A549 (cell line): Measurements from ENCODE around the gene MKRN1. TPM values are rescaled to one million over a fixed set of nuclear protein-coding genes. Genes with fewer than 3 reads are reported as not detected.

Experiments
- ATAC-seq, 2 experiments: fragments of 200-7000 bp in 1 of 2; fragments of >200 bp in 1 of 2; cut with Nextera tagmentation in 1 of 2; cut with Tn5 transposase in 1 of 2; 3 replicates each; pipeline versions ENCODE4 v1.8.0 to v1.9.1; 2018 to 2020; ENCODE audit warnings: mild to moderate bottlenecking in 1 of 2, moderate library complexity in 1 of 2
- CTCF ChIA-PET: fragments of 300-600 bp; sonication (Branson Sonifier 250); formaldehyde crosslinking; extraction: SDS; loops from one replicate; lab custom pipeline; 2021; ENCODE audit warnings: antibody characterized with exemption, inconsistent platforms; lab: Yijun Ruan, JAX
- POLR2A ChIA-PET: fragments of 350-600 bp; formaldehyde crosslinking; extraction: SDS; loops from one replicate; lab custom pipeline; 2021; ENCODE audit warnings: antibody characterized with exemption, inconsistent platforms; lab: Yijun Ruan, JAX
- DNase-seq, 2 experiments: peaks; one replicate each; pipeline versions ENCODE4 v3.0.0 to v3.0.0-alpha.2; 2011 to 2016; ENCODE audit warnings: low read depth in 1 of 2, low spot score in 1 of 2
- FAIRE-seq: peaks from 2 replicates; lab custom pipeline; 2011; peaks lifted over from hg19 to GRCh38; lab: Jason Lieb, UNC
- H3K27ac ChIP-seq, 2 experiments: fragments of >200 bp; sonication (Bioruptor Twin); formaldehyde crosslinking; 3 replicates each; pipeline ENCODE4 v1.5.1; 2016 to 2017
- H3K4me1 ChIP-seq: fragments of >200 bp; sonication (Bioruptor Twin); formaldehyde crosslinking; 3 replicates; pipeline ENCODE4 v1.6.1; 2016
- H3K4me2 ChIP-seq: fragments of >200 bp; sonication (Bioruptor Twin); formaldehyde crosslinking; 3 replicates; pipeline ENCODE4 v1.6.1; 2016
- H3K4me3 ChIP-seq: fragments of >200 bp; sonication (Bioruptor Twin); formaldehyde crosslinking; 3 replicates; pipeline ENCODE4 v1.5.1; 2016
- H3K9me3 ChIP-seq: fragments of >200 bp; sonication (Bioruptor Twin); formaldehyde crosslinking; 3 replicates; pipeline ENCODE4 v1.6.1; 2016
- BCL3 ChIP-seq: fragments of >200 bp; sonication (Bioruptor Twin); formaldehyde crosslinking; IDR thresholded peaks from 3 replicates; pipeline ENCODE4 v1.6.1; 2016
- BHLHE40 ChIP-seq: IDR thresholded peaks from 2 replicates; pipeline ENCODE4 v1.6.1; 2012; ENCODE audit warnings: low read depth, low read length, inconsistent platforms
- CHD4 ChIP-seq: fragments of 200-600 bp; sonication (generic); IDR thresholded peaks from 2 replicates; pipeline ENCODE4 v1.6.1; 2016; ENCODE audit warnings: antibody characterized with exemption, mild to moderate bottlenecking, borderline replicate concordance
- CTCF ChIP-seq: fragments of >200 bp; sonication (Bioruptor Twin); formaldehyde crosslinking; IDR thresholded peaks from 3 replicates; pipeline ENCODE4 v1.5.1; 2016
- FOSB ChIP-seq: fragments of 250-450 bp; sonication (Bioruptor Pico); IDR thresholded peaks from 2 replicates; pipeline ENCODE4 v1.5.0; 2020; ENCODE audit warnings: mild to moderate bottlenecking, moderate library complexity
- FOSL2 ChIP-seq, 2 experiments: fragments of 450-650 bp in 1 of 2; fragments of >200 bp in 1 of 2; sonication (Bioruptor Twin) in 1 of 2; formaldehyde crosslinking; IDR thresholded peaks; 2 replicates each; pipeline versions ENCODE4 v1.5.0 to v1.6.1; 2016 to 2020; ENCODE audit warnings: mild to moderate bottlenecking in 1 of 2, moderate library complexity in 1 of 2
- FOXS1 ChIP-seq: fragments of 250-450 bp; sonication (Bioruptor Pico); IDR thresholded peaks from 2 replicates; pipeline ENCODE4 v1.5.0; 2020; ENCODE audit warnings: mild to moderate bottlenecking, moderate library complexity
- HDAC2 ChIP-seq: fragments of 200-600 bp; sonication (generic); IDR thresholded peaks from 2 replicates; pipeline ENCODE4 v1.6.1; 2016
- HES2 ChIP-seq: fragments of >200 bp; sonication (Bioruptor Twin); formaldehyde crosslinking; IDR thresholded peaks from 2 replicates; pipeline ENCODE4 v1.6.1; 2016
- KDM1A ChIP-seq: fragments of 200-600 bp; sonication (generic); IDR thresholded peaks from 2 replicates; pipeline ENCODE4 v1.6.1; 2016; ENCODE audit warnings: low read depth, mild to moderate bottlenecking
- NFE2L2 ChIP-seq: fragments of 150-350 bp; conservative IDR thresholded peaks from 2 replicates; pipeline ENCODE4 v1.6.1; 2014; ENCODE audit warnings: low read length
- NR3C1 ChIP-seq: fragments of >200 bp; sonication (Bioruptor Twin); formaldehyde crosslinking; IDR thresholded peaks from 3 replicates; pipeline ENCODE4 v1.6.1; 2017
- RAD21 ChIP-seq, 2 experiments: fragments of >200 bp in 1 of 2; sonication (Bioruptor Twin) in 1 of 2; formaldehyde crosslinking in 1 of 2; IDR thresholded peaks in 1 of 2; conservative IDR thresholded peaks in 1 of 2; 2 replicates in 1 of 2; 3 replicates in 1 of 2; pipeline ENCODE4 v1.6.1; 2012 to 2018; ENCODE audit warnings: inconsistent platforms in 1 of 2
- REST ChIP-seq: fragments of 200-600 bp; sonication (generic); IDR thresholded peaks from 2 replicates; pipeline ENCODE4 v1.6.1; 2016; ENCODE audit warnings: antibody characterized with exemption, mild to moderate bottlenecking, moderate library complexity
- RFX5 ChIP-seq: fragments of 450-650 bp; IDR thresholded peaks from 2 replicates; pipeline ENCODE4 v1.7.1; 2014; ENCODE audit warnings: antibody characterized with exemption, mild to moderate bottlenecking, moderate library complexity
- TFCP2L1 ChIP-seq: fragments of 250-450 bp; sonication (Bioruptor Pico); IDR thresholded peaks from 2 replicates; pipeline ENCODE4 v1.5.0; 2021; ENCODE audit warnings: mild to moderate bottlenecking
- TP53 ChIP-seq: fragments of 250-450 bp; sonication (Bioruptor Pico); IDR thresholded peaks from 2 replicates; pipeline ENCODE4 v1.5.0; 2021; ENCODE audit warnings: mild to moderate bottlenecking, moderate library complexity
- ZFP36 ChIP-seq: fragments of 450-650 bp; IDR thresholded peaks from 2 replicates; pipeline ENCODE4 v1.6.1; 2014; ENCODE audit warnings: borderline replicate concordance; ENCODE audit not compliant: partially characterized antibody
- WGBS: methylation state at CpG from one replicate; pipeline ENCODE4 v1.1.6; 2017; ENCODE audit errors: missing lambda C conversion rate; 5-methylcytosine and 5-hydroxymethylcytosine counted together
- polyA plus RNA-seq, 4 experiments: library from polyadenylated mRNA; depleted of rRNA in 3 of 4; stranded (reverse); fragments of >200 nt; fragmentation: RNase III in 1 of 4; extraction: RNeasy Plus Mini Kit Qiagen cat#74134 plus additional on column Dnase treatment in 1 of 4; gene quantifications; 2 replicates in 3 of 4; 3 replicates in 1 of 4; pipeline ENCODE4 v1.2.3, GENCODE V29; 2011 to 2017
- TF ChIP-seq, protein P1 (sequence below): fragments of 250-450 bp; sonication (Bioruptor Pico); IDR thresholded peaks from 2 replicates; pipeline ENCODE4 v1.5.0; 2020; ENCODE audit warnings: low read depth, mild to moderate bottlenecking, moderate library complexity
- TF ChIP-seq, protein P2 (sequence below): fragments of 250-450 bp; sonication (Bioruptor Pico); IDR thresholded peaks from 2 replicates; pipeline ENCODE4 v1.5.0; 2021; ENCODE audit warnings: mild to moderate bottlenecking, moderate library complexity, borderline replicate concordance

The MKRN1 gene
- polyA plus RNA-seq, 2 of the 4 experiments (the other 2 are of a cell fraction): 53.2 to 68.8 TPM

GRCh38 chr7:140433396-140433795 is 45.9 kb downstream of the MKRN1 start:
- POLR2A ChIA-PET: no interaction called here
- FAIRE-seq (no peak), ATAC-seq (no peak)
- Histone ChIP-seq H3K9me3 (no peaks in the 10 kb centered on the region), H3K4me3 (no peak overlapping the region), H3K4me1 (no peaks in the 10 kb centered on the region), H3K4me2 (no peak overlapping the region)
- no peak for TF ChIP-seq FOSL2 (IDR thresholded peaks at IDR 0.05)
- TF ChIP-seq FOSL2 (CRISPR knock-in tag; IDR thresholded peaks at IDR 0.05): no peak
- TF ChIP-seq FOSB (CRISPR knock-in tag): no peak
- TF ChIP-seq BHLHE40: no peak
- TF ChIP-seq KDM1A: no peak
- no peak for TF ChIP-seq NFE2L2
- TF ChIP-seq TP53: no peak
- TF ChIP-seq RFX5: no peak
- TF ChIP-seq, protein P1, sequence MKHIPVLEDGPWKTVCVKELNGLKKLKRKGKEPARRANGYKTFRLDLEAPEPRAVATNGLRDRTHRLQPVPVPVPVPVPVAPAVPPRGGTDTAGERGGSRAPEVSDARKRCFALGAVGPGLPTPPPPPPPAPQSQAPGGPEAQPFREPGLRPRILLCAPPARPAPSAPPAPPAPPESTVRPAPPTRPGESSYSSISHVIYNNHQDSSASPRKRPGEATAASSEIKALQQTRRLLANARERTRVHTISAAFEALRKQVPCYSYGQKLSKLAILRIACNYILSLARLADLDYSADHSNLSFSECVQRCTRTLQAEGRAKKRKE: no peak
- TF ChIP-seq NR3C1: no peak
- no peak for TF ChIP-seq HES2
- TF ChIP-seq REST: no peak
- TF ChIP-seq FOXS1 (CRISPR knock-in tag): no peak
- no peak for TF ChIP-seq HDAC2
- no peak for TF ChIP-seq RAD21 (conservative IDR thresholded peaks at IDR 0.05 in 1 of 2, IDR thresholded peaks at IDR 0.05 in 1 of 2)
- TF ChIP-seq, all 56 proteins: peak for 0
- DNase-seq: no peak
- no peak overlapping the region for H3K27ac ChIP-seq
- WGBS: 49% methylated on average over 3 of the region's 3 CpGs
- CTCF ChIA-PET: interaction anchor here (0.6 to 2.5 kb wide), 3 partner anchors 10 to 943 kb away, joined by 3 to 8 read pairs (median 3); no protein-coding TSS in a partner anchor

- no peak overlapping the region for H3K4me2 ChIP-seq
- no peak for TF ChIP-seq KDM1A
- no peak for TF ChIP-seq FOXS1 (CRISPR knock-in tag)
- no peak for TF ChIP-seq CTCF
- TF ChIP-seq FOSB (CRISPR knock-in tag): no peak
- TF ChIP-seq ZFP36: no peak
- TF ChIP-seq, protein P2, sequence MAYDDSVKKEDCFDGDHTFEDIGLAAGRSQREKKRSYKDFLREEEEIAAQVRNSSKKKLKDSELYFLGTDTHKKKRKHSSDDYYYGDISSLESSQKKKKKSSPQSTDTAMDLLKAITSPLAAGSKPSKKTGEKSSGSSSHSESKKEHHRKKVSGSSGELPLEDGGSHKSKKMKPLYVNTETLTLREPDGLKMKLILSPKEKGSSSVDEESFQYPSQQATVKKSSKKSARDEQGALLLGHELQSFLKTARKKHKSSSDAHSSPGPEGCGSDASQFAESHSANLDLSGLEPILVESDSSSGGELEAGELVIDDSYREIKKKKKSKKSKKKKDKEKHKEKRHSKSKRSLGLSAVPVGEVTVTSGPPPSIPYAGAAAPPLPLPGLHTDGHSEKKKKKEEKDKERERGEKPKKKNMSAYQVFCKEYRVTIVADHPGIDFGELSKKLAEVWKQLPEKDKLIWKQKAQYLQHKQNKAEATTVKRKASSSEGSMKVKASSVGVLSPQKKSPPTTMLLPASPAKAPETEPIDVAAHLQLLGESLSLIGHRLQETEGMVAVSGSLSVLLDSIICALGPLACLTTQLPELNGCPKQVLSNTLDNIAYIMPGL: no peak
- no peak for TF ChIP-seq NR3C1
- no peak for TF ChIP-seq BCL3
- no peak for TF ChIP-seq CHD4
- TF ChIP-seq TFCP2L1 (CRISPR knock-in tag): no peak
- POLR2A ChIA-PET: no interaction called here
- H3K27ac ChIP-seq: no peak overlapping the region
- CTCF ChIA-PET: interaction anchor here (1.4 kb wide), 1 partner anchor 14 kb away, joined by 4 read pairs; no protein-coding TSS in a partner anchor
- ATAC-seq (no peak; a peak in 2 of 6 replicates), FAIRE-seq (no peak), DNase-seq (no peak)
- WGBS: 92% methylated on average over 6 of the region's 6 CpGs
- no peaks in the 10 kb centered on the region for H3K9me3 ChIP-seq
- no peaks in the 10 kb centered on the region for H3K4me1 ChIP-seq
- H3K4me3 ChIP-seq: no peak overlapping the region
These were observed 53.2 kb downstream of the MKRN1 start for GRCh38 chr7:140426130-140426529.
